OCI-LY3 (cell line): Measurements from ENCODE around the gene SORL1.

ENCODE experiments used
- H2AFZ ChIP-seq: fragments of 200-600, 300-600 bp; shearing (Covaris generic); 2 replicates; pipeline ENCODE4 v1.6.0; 2014; ENCODE audit warnings: antibody characterized with exemption, low read depth, low read length
- H3K27ac ChIP-seq: fragments of 200-600, 300-600 bp; sonication (generic); 2 replicates; pipeline ENCODE4 v1.5.1; 2014; ENCODE audit warnings: mild to moderate bottlenecking, low read length, moderate library complexity, mixed read lengths
- H3K27me3 ChIP-seq: fragments of 200-600, 300-600 bp; sonication (generic); 2 replicates; pipeline ENCODE4 v1.6.1; 2014; ENCODE audit warnings: low read depth, low read length, mixed read lengths
- H3K36me3 ChIP-seq: fragments of 200-600, 300-600 bp; sonication (generic); replicated peaks from 2 replicates; pipeline ENCODE3; 2014; ENCODE audit warnings: low read depth, low read length, mixed read lengths
- H3K4me1 ChIP-seq: fragments of 300-600, 200-600 bp; sonication (generic); 2 replicates; pipeline ENCODE4 v1.6.1; 2014; ENCODE audit warnings: low read length, mixed read lengths
- H3K4me2 ChIP-seq: fragments of 200-600, 300-600 bp; sonication (generic); 2 replicates; pipeline ENCODE4 v1.6.1; 2014; ENCODE audit warnings: low read length, mixed read lengths
- H3K4me3 ChIP-seq: fragments of 300-600, 200-600 bp; sonication (generic); 2 replicates; pipeline ENCODE4 v1.5.1; 2014; ENCODE audit warnings: antibody characterized with exemption, mild to moderate bottlenecking, low read length, moderate library complexity
- H3K79me2 ChIP-seq: fragments of 300-600, 200-600 bp; shearing (Covaris generic); 2 replicates; pipeline ENCODE4 v1.6.1; 2014; ENCODE audit warnings: mild to moderate bottlenecking, low read length, mixed read lengths
- H3K9ac ChIP-seq: fragments of 300-600, 200-600 bp; shearing (Covaris generic); 2 replicates; pipeline ENCODE4 v1.6.0; 2014; ENCODE audit warnings: mild to moderate bottlenecking, low read length, moderate library complexity
- H3K9me3 ChIP-seq: fragments of 200-600, 300-600 bp; shearing (Covaris generic); 2 replicates; pipeline ENCODE4 v1.6.1; 2014; ENCODE audit warnings: low read length, mixed read lengths; ENCODE audit not compliant: insufficient read depth
- H4K20me1 ChIP-seq: fragments of 200-600, 300-600 bp; sonication (generic); 2 replicates; pipeline ENCODE4 v1.6.1; 2016; ENCODE audit warnings: low read length, mixed read lengths; ENCODE audit not compliant: insufficient read depth
- CTCF ChIP-seq: fragments of 200-600, 300-600 bp; sonication (generic); IDR thresholded peaks from 2 replicates; pipeline ENCODE4 v1.5.1; 2014; ENCODE audit warnings: antibody characterized with exemption, low read length, low read depth
- EZH2phosphoT487 ChIP-seq: fragments of 200-600 bp; shearing (Covaris generic); IDR thresholded peaks from 2 replicates; pipeline ENCODE4 v1.6.1; 2018; ENCODE audit warnings: antibody characterized with exemption, mixed run types, low read depth

The SORL1 gene

GRCh38 chr11:121589946-121590537 is 137.9 kb downstream of the SORL1 start:
- H3K79me2 ChIP-seq: peaks cover 38% of the 10 kb centered on the region
- no peaks in the 10 kb centered on the region for H3K9me3 ChIP-seq
- no peaks in the 10 kb centered on the region for H4K20me1 ChIP-seq
- peaks cover 82% of the 10 kb centered on the region for H3K36me3 ChIP-seq
- no peaks in the 10 kb centered on the region for H3K27me3 ChIP-seq
- H3K4me3 ChIP-seq: 0 out of 2 replicates have a peak overlapping the region, but pooled peaks have one; percentile 58
- peak overlapping the region; percentile 97 for H3K27ac ChIP-seq
- peaks cover 72% of the 10 kb centered on the region for H3K4me1 ChIP-seq
- H2AFZ ChIP-seq: no peak overlapping the region
- H3K9ac ChIP-seq: peak overlapping the region; percentile 94
- peak overlapping the region; percentile 78 for H3K4me2 ChIP-seq
- TF ChIP-seq EZH2phosphoT487 (no peak), CTCF (no peak)

GRCh38 chr11:121590772-121591404 is 138.8 kb downstream of the SORL1 start:
- Histone ChIP-seq H2AFZ (no peak overlapping the region), H3K79me2 (peaks cover 40% of the 10 kb centered on the region), H3K4me3 (peak overlapping the region; percentile 58), H3K27ac (peak overlapping the region; percentile 97), H3K27me3 (no peaks in the 10 kb centered on the region), H3K4me1 (peaks cover 72% of the 10 kb centered on the region), H4K20me1 (no peaks in the 10 kb centered on the region), H3K9me3 (no peaks in the 10 kb centered on the region), H3K36me3 (peaks cover 85% of the 10 kb centered on the region), H3K4me2 (peak overlapping the region; percentile 78), H3K9ac (peak overlapping the region; percentile 94)
- TF ChIP-seq EZH2phosphoT487: no peak
- TF ChIP-seq CTCF: no peak

GRCh38 chr11:121591405-121592033 is 139.4 kb downstream of the SORL1 start:
- Histone ChIP-seq H3K79me2 (peaks cover 45% of the 10 kb centered on the region), H3K27ac (peak overlapping the region; percentile 97), H3K9me3 (no peaks in the 10 kb centered on the region), H4K20me1 (no peaks in the 10 kb centered on the region), H3K4me3 (peak overlapping the region; percentile 58), H3K27me3 (no peaks in the 10 kb centered on the region), H2AFZ (no peak overlapping the region), H3K4me2 (peak overlapping the region; percentile 78), H3K9ac (peak overlapping the region; percentile 94), H3K4me1 (peaks cover 72% of the 10 kb centered on the region), H3K36me3 (peaks cover 86% of the 10 kb centered on the region)
- TF ChIP-seq CTCF (peak; percentile 92), EZH2phosphoT487 (no peak)

- Histone ChIP-seq H3K79me2 (peaks cover 53% of the 10 kb centered on the region), H3K9ac (peak overlapping the region; percentile 27), H3K27ac (peak overlapping the region; percentile 97), H4K20me1 (no peaks in the 10 kb centered on the region), H3K36me3 (peaks cover 85% of the 10 kb centered on the region), H2AFZ (no peak overlapping the region), H3K9me3 (no peaks in the 10 kb centered on the region), H3K4me3 (peak overlapping the region; percentile 4; the same call in 1 of the 2 replicates), H3K27me3 (no peaks in the 10 kb centered on the region), H3K4me2 (peak overlapping the region; percentile 78), H3K4me1 (peaks cover 61% of the 10 kb centered on the region)
- TF ChIP-seq CTCF (no peak), EZH2phosphoT487 (no peak)
These were observed 140.6 kb downstream of the SORL1 start for GRCh38 chr11:121592708-121593107.
